Endothelial cell (in vitro differentiated cells): ENCODE data around the gene SERPINB2. TPM values are rescaled to one million over a fixed set of nuclear protein-coding genes. Genes with fewer than 3 reads are reported as not detected.
A peak's percentile ranks its signal among the peaks of the same experiment; 100 is the strongest.

Experiments
- DNase-seq: peaks from one replicate; pipeline ENCODE4 v3.0.0; 2021; ENCODE audit warnings: low spot score
- H3K27ac Mint-ChIP-seq: one replicate; pipeline ENCODE4 v1.8.0; 2021; ENCODE audit warnings: mixed read lengths, inconsistent platforms; ENCODE audit not compliant: unreplicated experiment
- H3K27me3 Mint-ChIP-seq: one replicate; pipeline ENCODE4 v1.8.0; 2021; ENCODE audit warnings: mild to moderate bottlenecking, moderate library complexity, mixed read lengths, inconsistent platforms; ENCODE audit not compliant: unreplicated experiment
- H3K36me3 Mint-ChIP-seq: one replicate; pipeline ENCODE4 v1.8.0; 2021; ENCODE audit warnings: mild to moderate bottlenecking, low read depth, mixed read lengths, inconsistent platforms; ENCODE audit not compliant: unreplicated experiment
- H3K4me1 Mint-ChIP-seq: one replicate; pipeline ENCODE4 v1.8.0; 2021; ENCODE audit warnings: mild to moderate bottlenecking, mixed read lengths, inconsistent platforms; ENCODE audit not compliant: unreplicated experiment
- H3K4me3 Mint-ChIP-seq: one replicate; pipeline ENCODE4 v1.8.0; 2021; ENCODE audit warnings: mild to moderate bottlenecking, mixed read lengths, inconsistent platforms; ENCODE audit not compliant: unreplicated experiment
- H3K9me3 Mint-ChIP-seq: one replicate; pipeline ENCODE4 v1.8.0; 2021; ENCODE audit warnings: mixed read lengths, inconsistent platforms; ENCODE audit not compliant: unreplicated experiment
- long read RNA-seq: library from polyadenylated mRNA; unstranded; transcript quantifications from one replicate; pipeline ENCODE4 v2.0.0, GENCODE V29; 2020; ENCODE audit not compliant: unreplicated experiment
- total RNA-seq: library from RNA; stranded (reverse); fragmentation: NEBNext Ultra II Directional; extraction: Animal tissue kit (Norgen Biotek cat#: 25700); gene quantifications from one replicate; pipeline ENCODE4 v1.2.1, GENCODE V29; 2021; ENCODE audit not compliant: unreplicated experiment
- TF ChIP-seq, protein P1 (sequence below): fragments of 200-600 bp; sonication (generic); IDR thresholded peaks from one replicate; pipeline ENCODE4 v1.5.0; 2021; ENCODE audit warnings: antibody characterized with exemption; ENCODE audit not compliant: unreplicated experiment

Gene SERPINB2, protein sequence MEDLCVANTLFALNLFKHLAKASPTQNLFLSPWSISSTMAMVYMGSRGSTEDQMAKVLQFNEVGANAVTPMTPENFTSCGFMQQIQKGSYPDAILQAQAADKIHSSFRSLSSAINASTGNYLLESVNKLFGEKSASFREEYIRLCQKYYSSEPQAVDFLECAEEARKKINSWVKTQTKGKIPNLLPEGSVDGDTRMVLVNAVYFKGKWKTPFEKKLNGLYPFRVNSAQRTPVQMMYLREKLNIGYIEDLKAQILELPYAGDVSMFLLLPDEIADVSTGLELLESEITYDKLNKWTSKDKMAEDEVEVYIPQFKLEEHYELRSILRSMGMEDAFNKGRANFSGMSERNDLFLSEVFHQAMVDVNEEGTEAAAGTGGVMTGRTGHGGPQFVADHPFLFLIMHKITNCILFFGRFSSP
- total RNA-seq = not detected
- long read RNA-seq = 0 reads

DNA sequence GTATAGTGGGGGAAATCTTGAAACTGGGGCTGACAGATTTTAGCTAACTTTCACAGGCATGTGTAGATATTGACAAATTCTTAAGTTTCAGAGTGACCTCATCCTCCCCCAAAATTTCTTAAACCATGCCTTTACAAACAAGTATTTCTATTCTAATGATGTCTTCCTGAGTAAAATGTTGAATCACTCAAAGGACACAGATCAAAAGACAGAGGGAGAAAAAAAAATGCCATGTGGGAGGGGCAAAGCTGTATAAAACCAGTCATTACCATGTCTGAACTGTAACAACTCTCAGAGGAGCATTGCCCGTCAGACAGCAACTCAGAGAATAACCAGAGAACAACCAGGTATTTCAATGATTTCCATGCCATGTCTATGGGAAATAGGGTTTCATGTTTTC is at the start of gene SERPINB2:
Gene SERPINB2 (plus strand): TSS at position 282 of the 400 bp plus-strand sequence. CDS start 3,740 bp downstream, outside the sequence.
- Mint-ChIP-seq H3K27me3 (no peaks in the 10 kb centered on the region), H3K9me3 (no peaks in the 10 kb centered on the region), H3K27ac (no peak within 1 kb of the TSS), H3K4me1 (peaks cover 5% of the 10 kb centered on the region), H3K4me3 (no peak within 1 kb of the TSS), H3K36me3 (no peaks in the 10 kb centered on the region)
- DNase-seq = no peak
- TF ChIP-seq, protein P1, sequence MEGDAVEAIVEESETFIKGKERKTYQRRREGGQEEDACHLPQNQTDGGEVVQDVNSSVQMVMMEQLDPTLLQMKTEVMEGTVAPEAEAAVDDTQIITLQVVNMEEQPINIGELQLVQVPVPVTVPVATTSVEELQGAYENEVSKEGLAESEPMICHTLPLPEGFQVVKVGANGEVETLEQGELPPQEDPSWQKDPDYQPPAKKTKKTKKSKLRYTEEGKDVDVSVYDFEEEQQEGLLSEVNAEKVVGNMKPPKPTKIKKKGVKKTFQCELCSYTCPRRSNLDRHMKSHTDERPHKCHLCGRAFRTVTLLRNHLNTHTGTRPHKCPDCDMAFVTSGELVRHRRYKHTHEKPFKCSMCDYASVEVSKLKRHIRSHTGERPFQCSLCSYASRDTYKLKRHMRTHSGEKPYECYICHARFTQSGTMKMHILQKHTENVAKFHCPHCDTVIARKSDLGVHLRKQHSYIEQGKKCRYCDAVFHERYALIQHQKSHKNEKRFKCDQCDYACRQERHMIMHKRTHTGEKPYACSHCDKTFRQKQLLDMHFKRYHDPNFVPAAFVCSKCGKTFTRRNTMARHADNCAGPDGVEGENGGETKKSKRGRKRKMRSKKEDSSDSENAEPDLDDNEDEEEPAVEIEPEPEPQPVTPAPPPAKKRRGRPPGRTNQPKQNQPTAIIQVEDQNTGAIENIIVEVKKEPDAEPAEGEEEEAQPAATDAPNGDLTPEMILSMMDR = no peak

DNA sequence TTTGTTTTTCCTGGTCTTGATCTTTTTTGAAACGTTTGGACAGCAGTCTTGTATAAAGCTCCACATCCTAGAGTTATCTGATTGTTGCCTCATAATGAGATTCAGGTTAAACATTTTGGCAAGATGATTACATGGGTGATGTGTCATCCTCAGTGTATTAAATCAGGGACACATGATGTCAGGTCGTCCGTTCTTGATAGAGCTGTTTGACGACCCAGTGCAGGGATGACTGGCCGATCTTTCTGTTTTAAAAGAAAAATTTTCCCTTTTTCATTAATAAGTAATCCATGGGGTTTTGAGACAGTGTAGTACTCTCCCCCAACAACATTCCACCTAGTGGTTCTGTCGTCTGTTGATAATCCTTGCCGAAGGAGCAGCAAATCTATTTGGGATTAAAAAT is 44.5 kb upstream of the SERPINB2 start:
- H3K27ac Mint-ChIP-seq = no peak overlapping the region
- no peaks in the 10 kb centered on the region for H3K27me3 Mint-ChIP-seq
- no peaks in the 10 kb centered on the region for H3K36me3 Mint-ChIP-seq
- H3K4me1 Mint-ChIP-seq = no peaks in the 10 kb centered on the region
- DNase-seq = no peak
- no peaks in the 10 kb centered on the region for H3K9me3 Mint-ChIP-seq
- TF ChIP-seq, protein P1 = no peak
- no peak overlapping the region for H3K4me3 Mint-ChIP-seq

DNA sequence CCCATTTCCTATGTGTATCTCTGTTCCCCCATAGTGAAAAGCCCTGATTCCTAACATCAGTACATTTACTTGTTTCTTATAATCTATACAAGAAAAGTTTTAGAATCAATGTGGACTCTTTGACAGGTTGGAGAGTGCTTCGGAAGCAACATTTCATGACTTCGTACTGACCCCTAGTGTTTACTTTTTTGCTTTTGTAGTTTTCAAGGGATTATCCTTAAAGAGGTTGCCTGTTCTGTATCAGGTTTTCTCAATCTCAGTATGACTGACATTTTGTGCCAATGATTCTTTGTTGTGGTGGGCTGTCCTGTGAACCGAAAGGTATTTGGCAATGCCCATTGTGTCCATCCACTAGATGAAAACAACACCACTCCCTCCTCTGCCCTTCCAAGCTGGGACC is 43.3 kb upstream of the SERPINB2 start:
- Mint-ChIP-seq H3K27ac (no peak overlapping the region), H3K27me3 (no peaks in the 10 kb centered on the region), H3K4me1 (no peaks in the 10 kb centered on the region), H3K9me3 (no peaks in the 10 kb centered on the region), H3K4me3 (no peak overlapping the region), H3K36me3 (no peaks in the 10 kb centered on the region)
- DNase-seq = no peak
- TF ChIP-seq, protein P1 = peak; percentile 63

DNA sequence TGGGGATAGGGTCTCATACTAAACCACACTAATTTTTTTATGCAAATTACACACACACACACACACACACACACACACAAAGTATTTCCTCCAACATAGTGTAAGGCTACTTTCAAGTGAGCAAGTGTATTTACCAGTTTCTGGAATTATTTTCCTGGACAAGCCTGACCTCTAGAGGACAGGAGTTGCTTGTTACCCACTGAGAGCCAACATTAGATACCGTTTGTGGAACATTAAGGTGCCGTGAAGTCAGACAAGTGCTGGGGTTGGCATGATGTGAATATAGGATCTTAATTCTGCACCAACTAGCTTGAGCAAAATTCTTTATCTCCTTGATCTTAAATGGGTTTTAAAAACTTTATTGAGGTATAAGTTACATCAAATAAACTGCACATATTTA is 39.3 kb upstream of the SERPINB2 start:
- DNase-seq = peak; percentile 19
- Mint-ChIP-seq H3K27ac (no peak overlapping the region), H3K36me3 (no peaks in the 10 kb centered on the region), H3K9me3 (no peaks in the 10 kb centered on the region), H3K27me3 (no peaks in the 10 kb centered on the region), H3K4me1 (no peaks in the 10 kb centered on the region), H3K4me3 (no peak overlapping the region)
- TF ChIP-seq, protein P1 = no peak

DNA sequence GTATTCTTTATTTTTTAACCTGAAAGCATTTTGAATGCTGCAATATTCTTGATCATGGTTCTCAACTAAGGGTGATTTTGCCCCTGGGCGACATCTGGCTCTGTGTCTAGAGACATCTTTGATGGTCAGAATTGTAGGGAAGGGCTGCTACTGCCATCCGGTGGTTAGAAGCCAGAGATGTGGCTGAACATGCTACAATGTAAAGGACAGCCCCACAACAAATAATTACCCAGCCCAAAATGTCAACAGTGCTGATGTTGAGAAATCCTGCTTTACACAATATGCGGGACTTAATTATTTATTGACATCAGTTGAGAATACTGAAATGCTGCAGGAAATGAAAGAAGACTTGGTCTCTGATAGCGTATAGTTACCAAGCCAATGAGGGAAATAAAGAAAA is 37.5 kb upstream of the SERPINB2 start:
- H3K27me3 Mint-ChIP-seq = no peaks in the 10 kb centered on the region
- no peak overlapping the region for H3K27ac Mint-ChIP-seq
- H3K9me3 Mint-ChIP-seq = no peaks in the 10 kb centered on the region
- peak; percentile 47 for DNase-seq
- no peaks in the 10 kb centered on the region for H3K36me3 Mint-ChIP-seq
- TF ChIP-seq, protein P1 = peak; percentile 20
- no peaks in the 10 kb centered on the region for H3K4me1 Mint-ChIP-seq
- no peak overlapping the region for H3K4me3 Mint-ChIP-seq
